HepG2 (cell line): ENCODE measurements around the gene AIFM1. TPM values are rescaled to one million over a fixed set of nuclear protein-coding genes. Genes with fewer than 3 reads are reported as not detected.

Source experiments
- ATAC-seq: fragments of 200-7000 bp; cut with Tn5 transposase; 3 replicates; pipeline ENCODE4 v1.9.1; 2020; ENCODE audit warnings: mild to moderate bottlenecking, moderate library complexity
- BruUV-seq: library from RNA; stranded (reverse); fragments of 400-500 nt; replicated peaks from 2 replicates; lab custom pipeline; 2021; lab: Mats Ljungman, UMichigan
- CTCF ChIA-PET: fragments of 300-600 bp; formaldehyde crosslinking; extraction: SDS; loops from one replicate; lab custom pipeline; 2021; ENCODE audit warnings: low total read pairs, inconsistent platforms, low intra/inter-chr PET ratio; lab: Yijun Ruan, JAX
- POLR2A ChIA-PET: fragments of 350-600 bp; sonication (Branson Sonifier 250); formaldehyde crosslinking; loops from one replicate; lab custom pipeline; 2020; ENCODE audit warnings: antibody characterized with exemption, inconsistent platforms; lab: Yijun Ruan, JAX
- DNase-seq: peaks from one replicate; pipeline ENCODE4 v3.0.0-alpha.2; 2015; ENCODE audit warnings: low spot score
- FAIRE-seq: peaks from 3 replicates; lab custom pipeline; 2011; peaks lifted over from hg19 to GRCh38; lab: Jason Lieb, UNC
- H2AFZ ChIP-seq: one replicate; pipeline ENCODE4 v1.6.1; 2011; ENCODE audit warnings: low read length, inconsistent platforms
- H3K27ac ChIP-seq: fragments of 300-600 bp; 3 replicates; pipeline ENCODE4 v1.8.0; 2011; ENCODE audit warnings: mixed run types, mild to moderate bottlenecking, mixed read lengths, low read length, inconsistent platforms; ENCODE audit not compliant: insufficient read depth; ENCODE audit errors: extremely low read length
- H3K27me3 ChIP-seq, 2 experiments: fragments of 200-600 bp in 1 of 2; 2 replicates in 1 of 2; 3 replicates in 1 of 2; pipeline versions ENCODE4 v1.6.0 to v1.8.0; 2011; ENCODE audit warnings: low read length in 2 of 2, mild to moderate bottlenecking in 2 of 2, moderate library complexity in 2 of 2, inconsistent platforms in 1 of 2; ENCODE audit not compliant: insufficient read depth in 2 of 2, control insufficient read depth in 1 of 2
- H3K36me3 ChIP-seq, 2 experiments: fragments of 200-600 bp in 1 of 2; replicated peaks in 1 of 2; 2 replicates in 1 of 2; 3 replicates in 1 of 2; pipeline versions ENCODE4 v1.5.1 to v1.8.0; 2011; ENCODE audit warnings: low read length in 2 of 2, inconsistent platforms in 1 of 2; ENCODE audit not compliant: insufficient read depth in 2 of 2, control insufficient read depth in 1 of 2
- H3K4me1 ChIP-seq: 2 replicates; pipeline ENCODE4 v1.5.1; 2012; ENCODE audit warnings: low read length, inconsistent platforms; ENCODE audit not compliant: insufficient read depth
- H3K4me2 ChIP-seq: 2 replicates; pipeline ENCODE4 v1.6.0; 2011; ENCODE audit warnings: low read depth, low read length, inconsistent platforms
- H3K4me3 ChIP-seq, 3 experiments: fragments of 200-600 bp in 1 of 3; sonication (generic), shearing (Covaris generic) in 1 of 3; replicated peaks in 1 of 3; 2 replicates each; pipeline ENCODE4 v1.5.1; 2011 to 2016; ENCODE audit warnings: low read length in 3 of 3, inconsistent platforms in 2 of 3, low read depth in 2 of 3, mild to moderate bottlenecking in 2 of 3, control low read depth in 1 of 3, mixed read lengths in 1 of 3; ENCODE audit not compliant: insufficient read depth in 1 of 3
- H3K79me2 ChIP-seq: one replicate; pipeline ENCODE4 v1.6.1; 2011; ENCODE audit warnings: low read length, inconsistent platforms; ENCODE audit not compliant: insufficient read depth
- H3K9ac ChIP-seq: 2 replicates; pipeline ENCODE4 v1.6.0; 2011; ENCODE audit warnings: mild to moderate bottlenecking, low read depth, low read length, inconsistent platforms; ENCODE audit not compliant: insufficient read depth
- H3K9me3 ChIP-seq: 2 replicates; pipeline ENCODE4 v1.5.1; 2012; ENCODE audit warnings: mild to moderate bottlenecking, low read length
- H4K20me1 ChIP-seq: 2 replicates; pipeline ENCODE4 v1.6.0; 2011; ENCODE audit warnings: inconsistent platforms, mild to moderate bottlenecking, low read length, moderate library complexity; ENCODE audit not compliant: insufficient read depth
- ARID4A ChIP-seq: sonication (generic); formaldehyde crosslinking; IDR thresholded peaks from 2 replicates; pipeline ENCODE4 v1.5.0; 2020; ENCODE audit warnings: mild to moderate bottlenecking, missing genetic modification reagents, borderline replicate concordance
- ATF5 ChIP-seq: sonication (generic); formaldehyde crosslinking; IDR thresholded peaks from 2 replicates; pipeline ENCODE4 v1.4.0; 2020; ENCODE audit warnings: mild to moderate bottlenecking, low read depth, missing genetic modification reagents
- CHD4 ChIP-seq: fragments of 200-600 bp; sonication (generic); IDR thresholded peaks from 2 replicates; pipeline ENCODE4 v1.7.0; 2017; ENCODE audit warnings: mild to moderate bottlenecking, low read length, borderline replicate concordance
- MAFF ChIP-seq: IDR thresholded peaks from 2 replicates; pipeline ENCODE4 v1.6.1; 2011; ENCODE audit warnings: low read depth, low read length, improper control_type of control experiment
- STAT6 ChIP-seq: sonication (generic); formaldehyde crosslinking; IDR thresholded peaks from 2 replicates; pipeline ENCODE4 v1.4.0; 2020; ENCODE audit warnings: missing genetic modification reagents, mild to moderate bottlenecking, borderline replicate concordance
- U2AF2 ChIP-seq: fragments of 200-400 bp; formaldehyde crosslinking; IDR thresholded peaks from 2 replicates; pipeline ENCODE4 v1.6.1; 2017; ENCODE audit warnings: low read depth, mild to moderate bottlenecking, low read length
- ZFP36L1 ChIP-seq: sonication (generic); formaldehyde crosslinking; IDR thresholded peaks from 2 replicates; pipeline ENCODE4 v1.8.0; 2022; ENCODE audit warnings: mild to moderate bottlenecking, missing genetic modification reagents, moderate library complexity
- ZNF292 ChIP-seq: sonication (generic); formaldehyde crosslinking; IDR thresholded peaks from 2 replicates; pipeline ENCODE4 v1.8.1; 2022; ENCODE audit warnings: mild to moderate bottlenecking, low read depth, missing genetic modification reagents, borderline replicate concordance
- ZNF367 ChIP-seq: sonication (generic); formaldehyde crosslinking; IDR thresholded peaks from 2 replicates; pipeline ENCODE4 v1.4.0; 2020; ENCODE audit warnings: missing genetic modification reagents, borderline replicate concordance
- ZNF800 ChIP-seq: sonication (generic); formaldehyde crosslinking; IDR thresholded peaks from 2 replicates; pipeline ENCODE4 v1.4.0; 2020; ENCODE audit warnings: missing genetic modification reagents
- ZNF816 ChIP-seq: sonication (generic); formaldehyde crosslinking; IDR thresholded peaks from 2 replicates; pipeline ENCODE4 v1.8.0; 2022; ENCODE audit warnings: missing genetic modification reagents, mild to moderate bottlenecking, borderline replicate concordance
- WGBS: methylation state at CpG from one replicate; pipeline ENCODE4 v1.1.6; 2017; ENCODE audit warnings: low lambda C conversion rate; 5-methylcytosine and 5-hydroxymethylcytosine counted together
- in situ Hi-C: cut with HindIII; loops from 2 replicates; pipeline ENCODE4 v1.10.0; 2017; ENCODE audit warnings: low pct_unique_long_range_greater_than_20kb; ENCODE audit not compliant: extremely low pct_ligation_motif_present
- intact Hi-C: fragments of 100-400 bp; cut with micrococcal nuclease; formaldehyde crosslinking; loops from one replicate; pipeline ENCODE4 v1.10.0; 2022; ENCODE audit not compliant: unreplicated experiment
- polyA plus RNA-seq, 8 experiments: library from polyadenylated mRNA; depleted of rRNA in 3 of 8; stranded (reverse) in 7 of 8; unstranded in 1 of 8; fragments of >200 nt; fragmentation: Illumina TruSeq in 4 of 8; extraction: Trizol in 4 of 8; gene quantifications; 2 replicates each; pipeline versions ENCODE4 v1.2.1 to v1.2.3, GENCODE V29; 2011 to 2016; ENCODE audit warnings: low read depth in 4 of 8, missing spikeins in 1 of 8, mixed read lengths in 1 of 8; ENCODE audit not compliant: insufficient read depth in 1 of 8
- total RNA-seq, 5 experiments: library from RNA; depleted of rRNA; stranded (reverse); fragments of >200 nt; fragmentation: Illumina TruSeq; extraction: Trizol; gene quantifications; 2 replicates each; pipeline ENCODE4 v1.2.3, GENCODE V29; 2016; ENCODE audit warnings: low read depth in 1 of 5

The AIFM1 gene
- total and polyA plus RNA-seq, 2 of the 13 experiments (the other 11 are each of a cell fraction or from before 2014, with no cell fraction given): 42.8 to 46.9 TPM

GRCh38 chrX:130086447-130087206 is 79.0 kb downstream of the AIFM1 start:
- BruUV-seq: no TSS peak
- H2AFZ ChIP-seq: no peak overlapping the region
- no peak overlapping the region for H3K27ac ChIP-seq
- WGBS: 89% methylated on average over 6 of the region's 13 CpGs
- FAIRE-seq: no peak
- H3K4me1 ChIP-seq: peaks cover 13% of the 10 kb centered on the region
- CTCF ChIA-PET: no interaction called here
- no peak for ATAC-seq
- no peak for DNase-seq
- H4K20me1 ChIP-seq: no peaks in the 10 kb centered on the region
- H3K27me3 ChIP-seq: no peaks in the 10 kb centered on the region
- no peak for TF ChIP-seq ZNF800 (CRISPR knock-in tag)
- no peak for TF ChIP-seq ZNF367
- TF ChIP-seq U2AF2: no peak
- no peak for TF ChIP-seq ZNF292
- no peak for TF ChIP-seq STAT6 (CRISPR knock-in tag)
- no peak for TF ChIP-seq MAFF
- TF ChIP-seq ARID4A (CRISPR knock-in tag): no peak
- no peak for TF ChIP-seq ATF5 (CRISPR knock-in tag)
- no peak for TF ChIP-seq ZFP36L1 (CRISPR knock-in tag)
- TF ChIP-seq ZNF816: no peak
- no peak for TF ChIP-seq CHD4
- POLR2A ChIA-PET: no interaction called here
- H3K4me2 ChIP-seq: no peak overlapping the region
- no peak overlapping the region for H3K9ac ChIP-seq
- in situ Hi-C loops: no loop called here
- no peak overlapping the region for H3K4me3 ChIP-seq
- H3K79me2 ChIP-seq: no peaks in the 10 kb centered on the region
- intact Hi-C loops: no loop called here
- no peaks in the 10 kb centered on the region for H3K9me3 ChIP-seq
- H3K36me3 ChIP-seq: no peaks in the 10 kb centered on the region
